ENCODE measurements around the gene PLD4. TPM values are rescaled to one million over a fixed set of nuclear protein-coding genes. Genes with fewer than 3 reads are reported as not detected.

The PLD4 gene
- polyA plus RNA-seq, 3 donors: 12.2 to 15.5 (median 15.1) TPM

GRCh38 chr14:104939666-104940410 lies 15.2 kb downstream of the PLD4 start:
- peak overlapping the region in 2 of 7 donors; percentile 7 to 37 for H3K27ac Mint-ChIP-seq
- H3K27me3 ChIP-seq (ENCODE audit: control insufficient read depth in 2 of 2, insufficient read depth in 2 of 2, low read length in 2 of 2): peaks cover 0 to 29% of the 10 kb centered on the region in 2 donors
- H3K4me3 ChIP-seq (replicated peaks in 1 of 3; ENCODE audit: low read depth in 2 of 3, low read length in 3 of 3): no peak overlapping the region
- no peak for TF ChIP-seq CTCF (IDR thresholded peaks at IDR 0.05)
- H4K20me1 ChIP-seq (ENCODE audit: insufficient read depth, low read length): no peaks in the 10 kb centered on the region
- H3K9me3 Mint-ChIP-seq: no peaks in the 10 kb centered on the region
- H3K36me3 ChIP-seq (replicated peaks in 1 of 2; ENCODE audit: control insufficient read depth in 1 of 2, insufficient read depth in 2 of 2, low read length in 2 of 2): no peaks in the 10 kb centered on the region
- H3K4me1 Mint-ChIP-seq: no peaks in the 10 kb centered on the region
- no peak overlapping the region for H2AFZ ChIP-seq (ENCODE audit: insufficient read depth, low read depth, low read length, poor library complexity, severe bottlenecking)
- WGBS (ENCODE audit: insufficient coverage): 61% methylated on average over 11 of the region's 11 CpGs
- no peak overlapping the region for H3K4me2 ChIP-seq (replicated peaks; ENCODE audit: extremely low read depth, low read length, poor library complexity, severe bottlenecking)
- no peak overlapping the region for H3K4me3 Mint-ChIP-seq
- H3K4me1 ChIP-seq (ENCODE audit: control insufficient read depth in 1 of 2, insufficient read depth in 2 of 2, low read length in 2 of 2): no peaks in the 10 kb centered on the region
- peaks cover 31 to 41% (median 33%) of the 10 kb centered on the region in 3 donors for H3K27me3 Mint-ChIP-seq (ENCODE audit: low read depth in 3 of 3)
- no peaks in the 10 kb centered on the region for H3K9me3 ChIP-seq (replicated peaks in 1 of 2; ENCODE audit: control insufficient read depth in 1 of 2, insufficient read depth in 1 of 2, low read length in 2 of 2)
- intact Hi-C loops (cut with micrococcal nuclease): no loop called here
- DNase-seq: peak in 1 of 3 donors; percentile 11
- no peak overlapping the region for H3K9ac ChIP-seq (ENCODE audit: insufficient read depth, low read length, poor library complexity, severe bottlenecking)
- H3K36me3 Mint-ChIP-seq: no peaks in the 10 kb centered on the region
- no peaks in the 10 kb centered on the region for H3K79me2 ChIP-seq (ENCODE audit: insufficient read depth, low read length)
- no peak overlapping the region for H3K27ac ChIP-seq (ENCODE audit: low read depth in 1 of 2, low read length in 2 of 2)

GRCh38 chr14:104940526-104941150 lies 16.0 kb downstream of the PLD4 start:
- no peak for TF ChIP-seq CTCF (IDR thresholded peaks at IDR 0.05)
- WGBS (ENCODE audit: insufficient coverage): 97% methylated on average over 3 of the region's 3 CpGs
- no peak overlapping the region for H3K4me2 ChIP-seq (replicated peaks; ENCODE audit: extremely low read depth, low read length, poor library complexity, severe bottlenecking)
- no peaks in the 10 kb centered on the region for H3K9me3 ChIP-seq (replicated peaks in 1 of 2; ENCODE audit: control insufficient read depth in 1 of 2, insufficient read depth in 1 of 2, low read length in 2 of 2)
- H2AFZ ChIP-seq (ENCODE audit: insufficient read depth, low read depth, low read length, poor library complexity, severe bottlenecking): no peak overlapping the region
- Mint-ChIP-seq H3K4me1 (no peaks in the 10 kb centered on the region), H3K27ac (no peak overlapping the region), H3K4me3 (no peak overlapping the region), H3K36me3 (no peaks in the 10 kb centered on the region), H3K9me3 (no peaks in the 10 kb centered on the region), H3K27me3 (ENCODE audit: low read depth in 3 of 3) (peaks cover 23 to 36% (median 29%) of the 10 kb centered on the region in 3 donors)
- no peak overlapping the region for H3K4me3 ChIP-seq (replicated peaks in 1 of 3; ENCODE audit: low read depth in 2 of 3, low read length in 3 of 3)
- H4K20me1 ChIP-seq (ENCODE audit: insufficient read depth, low read length): no peaks in the 10 kb centered on the region
- no peak for DNase-seq
- no peak overlapping the region for H3K9ac ChIP-seq (ENCODE audit: insufficient read depth, low read length, poor library complexity, severe bottlenecking)
- no peaks in the 10 kb centered on the region for H3K79me2 ChIP-seq (ENCODE audit: insufficient read depth, low read length)
- peaks cover 0 to 21% of the 10 kb centered on the region in 2 donors for H3K27me3 ChIP-seq (ENCODE audit: control insufficient read depth in 2 of 2, insufficient read depth in 2 of 2, low read length in 2 of 2)
- intact Hi-C loops (cut with micrococcal nuclease): no loop called here
- H3K36me3 ChIP-seq (replicated peaks in 1 of 2; ENCODE audit: control insufficient read depth in 1 of 2, insufficient read depth in 2 of 2, low read length in 2 of 2): no peaks in the 10 kb centered on the region
- no peak overlapping the region for H3K27ac ChIP-seq (ENCODE audit: low read depth in 1 of 2, low read length in 2 of 2)
- H3K4me1 ChIP-seq (ENCODE audit: control insufficient read depth in 1 of 2, insufficient read depth in 2 of 2, low read length in 2 of 2): no peaks in the 10 kb centered on the region
